GM13976 (cell line): ENCODE measurements around the gene ST8SIA3.

Source experiments
- DNase-seq: peaks from one replicate; pipeline ENCODE4 v3.0.0; 2012; ENCODE audit warnings: low spot score
- CTCF ChIP-seq: IDR thresholded peaks from 2 replicates; pipeline ENCODE4 v1.5.1; 2012; ENCODE audit warnings: borderline replicate concordance, mild to moderate bottlenecking; ENCODE audit not compliant: insufficient read depth; ENCODE audit errors: extremely low read depth, missing control alignments, control extremely low read depth
- in situ Hi-C: fragments of 300-500 bp; cut with MboI; formaldehyde crosslinking; loops from one replicate; pipeline ENCODE4 v1.12.0; 2022; ENCODE audit warnings: low sequenced_read_pairs, mixed read lengths, inconsistent platforms; ENCODE audit not compliant: unreplicated experiment

Gene ST8SIA3

GRCh38 chr18:57352271-57352701, at the start of gene ST8SIA3:
TSS of gene ST8SIA3 (plus strand) at chr18:57352557. CDS start at chr18:57352847, 290 bp downstream.
- no peak for DNase-seq
- in situ Hi-C loops = no loop called here
- no peak for TF ChIP-seq CTCF

GRCh38 chr18:57311472-57311871, 40.9 kb upstream of the ST8SIA3 start:
- DNase-seq = no peak
- TF ChIP-seq CTCF = no peak
- in situ Hi-C loops = no loop called here

- in situ Hi-C loops = no loop called here
- TF ChIP-seq CTCF = no peak
- DNase-seq = no peak
Observed at GRCh38 chr18:57312346-57313144, 39.8 kb upstream of the ST8SIA3 start.

GRCh38 chr18:57320603-57321002, 31.8 kb upstream of the ST8SIA3 start:
- in situ Hi-C loops = no loop called here
- no peak for DNase-seq
- no peak for TF ChIP-seq CTCF

- TF ChIP-seq CTCF = no peak
- in situ Hi-C loops = no loop called here
- no peak for DNase-seq
Observed at GRCh38 chr18:57325491-57326166, 26.7 kb upstream of the ST8SIA3 start.

- in situ Hi-C loops = no loop called here
- TF ChIP-seq CTCF = no peak
- no peak for DNase-seq
Observed at GRCh38 chr18:57326718-57327323, 25.5 kb upstream of the ST8SIA3 start.
